Measurements from ENCODE around the gene SALL4. TPM values are rescaled to one million over a fixed set of nuclear protein-coding genes. Genes with fewer than 3 reads are reported as not detected.
"Not testable (repeated sequence)": the region's sequence is repeated elsewhere in the genome, so short reads cannot be mapped to it uniquely, and the experiment has no call there.

The SALL4 gene
- total RNA-seq, 6 experiments from 2014 or later = 0.24 to 0.63 (median 0.40) TPM

DNA sequence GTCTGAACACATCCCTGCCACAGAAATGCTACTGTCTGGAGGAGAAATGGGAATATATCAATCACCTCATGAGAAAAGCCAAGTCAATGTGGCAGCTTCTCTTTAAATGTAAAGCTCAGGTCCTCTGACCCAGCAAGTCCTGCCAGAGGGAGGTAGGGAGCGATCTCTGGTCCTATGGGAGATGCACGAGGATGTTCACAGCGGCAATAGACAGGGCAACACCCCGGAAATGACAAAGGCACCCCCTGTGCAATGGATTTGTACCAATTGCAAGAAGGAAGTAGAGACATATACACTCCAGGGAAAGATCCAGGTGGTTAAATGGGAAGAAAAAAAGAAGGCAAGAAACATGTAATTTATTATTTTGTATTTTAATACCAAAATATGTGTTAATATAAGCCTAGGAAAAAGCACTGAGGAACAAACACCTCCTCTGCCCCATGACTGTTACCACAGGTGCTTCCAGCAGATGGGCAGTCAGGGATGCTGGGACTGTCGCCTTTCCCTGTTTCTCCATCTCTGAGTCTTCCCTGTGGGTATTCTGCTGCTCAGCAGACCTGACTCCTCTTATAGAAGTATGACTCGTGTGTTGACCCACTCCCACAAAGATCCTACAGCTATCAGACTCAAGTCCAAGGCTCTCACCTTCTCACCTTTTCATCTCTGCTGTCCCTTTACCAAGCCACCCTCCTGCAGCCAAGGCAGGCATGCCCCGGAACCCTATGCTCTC lies 55.0 kb downstream of the SALL4 start:
- intact Hi-C loops (cut with DNase I) = no loop called here
- Histone ChIP-seq H3K36me3 (no peaks in the 10 kb centered on the region), H3K4me1 (peaks cover 0 to 30% (median 16%) of the 10 kb centered on the region in 4 donors), H3K27me3 (no peaks in the 10 kb centered on the region), H3K9me3 (no peaks in the 10 kb centered on the region), H3K27ac (no peak overlapping the region), H3K4me3 (no peak overlapping the region)
- DNase-seq (no peak), ATAC-seq (no peak)
- no peak for TF ChIP-seq POLR2A (IDR thresholded peaks at IDR 0.05)
- TF ChIP-seq, protein P1, sequence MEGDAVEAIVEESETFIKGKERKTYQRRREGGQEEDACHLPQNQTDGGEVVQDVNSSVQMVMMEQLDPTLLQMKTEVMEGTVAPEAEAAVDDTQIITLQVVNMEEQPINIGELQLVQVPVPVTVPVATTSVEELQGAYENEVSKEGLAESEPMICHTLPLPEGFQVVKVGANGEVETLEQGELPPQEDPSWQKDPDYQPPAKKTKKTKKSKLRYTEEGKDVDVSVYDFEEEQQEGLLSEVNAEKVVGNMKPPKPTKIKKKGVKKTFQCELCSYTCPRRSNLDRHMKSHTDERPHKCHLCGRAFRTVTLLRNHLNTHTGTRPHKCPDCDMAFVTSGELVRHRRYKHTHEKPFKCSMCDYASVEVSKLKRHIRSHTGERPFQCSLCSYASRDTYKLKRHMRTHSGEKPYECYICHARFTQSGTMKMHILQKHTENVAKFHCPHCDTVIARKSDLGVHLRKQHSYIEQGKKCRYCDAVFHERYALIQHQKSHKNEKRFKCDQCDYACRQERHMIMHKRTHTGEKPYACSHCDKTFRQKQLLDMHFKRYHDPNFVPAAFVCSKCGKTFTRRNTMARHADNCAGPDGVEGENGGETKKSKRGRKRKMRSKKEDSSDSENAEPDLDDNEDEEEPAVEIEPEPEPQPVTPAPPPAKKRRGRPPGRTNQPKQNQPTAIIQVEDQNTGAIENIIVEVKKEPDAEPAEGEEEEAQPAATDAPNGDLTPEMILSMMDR (IDR thresholded peaks at IDR 0.05) = no peak
- WGBS (ENCODE audit: insufficient coverage, low coverage, low lambda C conversion rate, missing lambda C conversion rate) = 86% methylated on average over 5 of the region's 7 CpGs

DNA sequence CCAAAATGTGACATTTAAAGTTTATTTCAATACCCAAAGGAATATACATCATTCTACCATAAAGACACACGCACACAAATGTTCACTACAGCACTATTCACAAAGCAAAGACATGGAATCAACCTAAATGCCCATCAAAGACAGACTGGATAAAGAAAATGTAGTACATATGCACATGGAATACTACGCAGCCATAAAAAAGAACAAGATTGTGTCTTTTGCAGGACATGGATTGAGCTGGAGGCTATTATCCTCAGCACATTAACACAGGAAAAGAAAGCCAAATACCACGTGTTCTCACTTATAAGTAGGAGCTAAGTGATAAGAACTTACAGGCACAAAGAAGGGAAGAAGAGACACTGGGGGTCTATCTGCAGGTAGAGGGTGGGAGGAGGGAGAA lies 56.5 kb downstream of the SALL4 start:
- intact Hi-C loops (cut with DNase I) = no loop called here
- 92% methylated on average over 2 of the region's 3 CpGs for WGBS (ENCODE audit: insufficient coverage, low coverage, low lambda C conversion rate, missing lambda C conversion rate)

DNA sequence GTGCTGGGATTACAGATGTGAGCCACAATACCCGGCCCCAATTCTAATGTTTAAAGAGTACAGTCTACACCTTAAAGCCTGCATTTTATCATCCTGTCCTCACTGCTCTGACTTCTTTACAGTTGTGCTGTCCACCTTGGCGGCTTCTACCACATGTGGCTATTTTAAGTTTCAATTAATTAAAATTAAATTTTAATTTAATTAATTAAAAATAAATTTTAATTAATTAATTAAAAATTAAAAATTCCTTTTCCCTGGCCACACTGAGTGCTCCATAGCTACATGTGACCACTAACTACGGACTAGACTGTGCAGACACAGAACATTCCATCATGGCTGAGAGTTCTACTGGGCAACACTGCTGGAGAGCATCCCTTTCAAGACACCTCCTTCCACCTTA lies 61.5 kb downstream of the SALL4 start:
- ATAC-seq (no peak), DNase-seq (no peak)
- peaks cover 0 to 16% (median 6%) of the 10 kb centered on the region in 4 donors for H3K4me1 ChIP-seq
- H3K27me3 ChIP-seq = no peaks in the 10 kb centered on the region
- no peak overlapping the region for H3K4me3 ChIP-seq
- intact Hi-C loops (cut with DNase I) = no loop called here
- 92% methylated on average over 3 of the region's 3 CpGs for whole genome bisulfite sequencing (ENCODE audit: insufficient coverage, low coverage, low lambda C conversion rate, missing lambda C conversion rate)
- no peaks in the 10 kb centered on the region for H3K9me3 ChIP-seq
- no peak overlapping the region for H3K27ac ChIP-seq
- no peaks in the 10 kb centered on the region for H3K36me3 ChIP-seq
- no peak for TF ChIP-seq POLR2A (IDR thresholded peaks at IDR 0.05)
- TF ChIP-seq, protein P1 (IDR thresholded peaks at IDR 0.05) = no peak

More for the DNA sequence above, 56.5 kb downstream of the SALL4 start:
- TF ChIP-seq POLR2A (IDR thresholded peaks at IDR 0.05) = no peak
- TF ChIP-seq, protein P1 (IDR thresholded peaks at IDR 0.05) = no peak
- DNase-seq (no peak), ATAC-seq (no peak)
- Histone ChIP-seq H3K27me3 (no peaks in the 10 kb centered on the region), H3K36me3 (no peaks in the 10 kb centered on the region), H3K9me3 (no peaks in the 10 kb centered on the region), H3K27ac (no peak overlapping the region), H3K4me1 (peaks cover 0 to 21% (median 12%) of the 10 kb centered on the region in 4 donors), H3K4me3 (no peak overlapping the region)

DNA sequence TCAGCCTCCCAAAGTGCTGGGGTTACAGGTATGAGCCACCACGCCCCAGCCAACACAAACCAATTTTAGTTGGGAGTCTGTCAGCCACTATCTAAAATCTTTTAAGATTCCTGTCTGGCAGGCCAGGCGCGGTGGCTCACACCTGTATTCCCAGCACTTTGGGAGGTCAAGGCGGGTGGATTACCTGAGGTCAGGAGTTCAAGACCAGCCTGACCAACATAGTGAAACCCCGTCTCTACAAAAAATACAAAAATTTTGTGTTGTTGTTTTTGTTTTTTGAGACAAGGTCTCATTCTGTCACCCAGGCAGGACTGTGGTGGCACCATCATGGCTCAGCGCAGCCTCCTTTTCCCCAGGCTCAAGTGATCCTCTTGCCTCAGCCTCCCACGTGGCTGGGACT lies 62.0 kb downstream of the SALL4 start:
- intact Hi-C loops (cut with DNase I); H3K27ac ChIP-seq; H3K27me3 ChIP-seq; H3K4me3 ChIP-seq; H3K36me3 ChIP-seq; H3K9me3 ChIP-seq; ATAC-seq; DNase-seq: not testable (repeated sequence)
- H3K4me1 ChIP-seq = peaks cover 0 to 16% (median 6%) of the 10 kb centered on the region in 4 donors
- WGBS (ENCODE audit: insufficient coverage, low coverage, low lambda C conversion rate, missing lambda C conversion rate) = 90% methylated on average over 5 of the region's 7 CpGs

DNA sequence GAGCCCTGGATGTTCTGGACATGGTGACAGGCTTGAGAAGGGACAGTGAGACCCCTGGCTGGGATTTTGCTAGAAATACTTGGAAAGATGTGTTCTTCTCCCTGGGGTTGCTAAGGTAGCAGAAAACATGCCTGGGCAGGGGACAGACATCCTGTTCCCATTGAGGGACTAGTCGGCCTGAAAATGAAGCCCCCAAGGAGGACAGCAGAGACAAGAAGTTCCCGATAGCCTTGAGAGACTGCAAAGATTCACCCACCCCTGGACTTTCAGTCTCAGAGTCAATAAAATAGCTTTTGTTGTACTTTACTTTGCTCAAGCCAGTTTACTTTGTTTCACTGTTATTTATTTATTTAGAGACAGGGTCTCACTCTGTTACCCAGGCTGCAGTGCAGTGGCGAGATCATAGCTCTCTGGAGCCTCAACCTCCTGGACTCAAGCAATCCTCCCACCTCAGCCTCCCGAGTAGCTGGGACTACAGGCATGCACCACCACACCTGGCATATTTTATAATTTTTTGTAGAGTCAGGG lies 62.5 kb downstream of the SALL4 start:
- Histone ChIP-seq H3K36me3 (no peaks in the 10 kb centered on the region), H3K4me3 (no peak overlapping the region), H3K27ac (no peak overlapping the region), H3K27me3 (no peaks in the 10 kb centered on the region), H3K9me3 (no peaks in the 10 kb centered on the region), H3K4me1 (peaks cover 0 to 14% (median 5%) of the 10 kb centered on the region in 4 donors)
- WGBS (ENCODE audit: insufficient coverage, low coverage, low lambda C conversion rate, missing lambda C conversion rate) = 80% methylated on average over 2 of the region's 4 CpGs
- intact Hi-C loops (cut with DNase I) = no loop called here
- DNase-seq (no peak), ATAC-seq (no peak)
- no peak for TF ChIP-seq POLR2A (IDR thresholded peaks at IDR 0.05)
- TF ChIP-seq, protein P1 (IDR thresholded peaks at IDR 0.05) = no peak

Data from right lobe of liver (tissue), 6 donors.